Activated T-helper 1 cell treated with anti-CD3 and anti-CD28 coated beads, Interleukin-2, amount 50 U/mL, for 16 hours (primary cell): ENCODE measurements around the gene SNRPA1.

ENCODE experiments used
- DNase-seq, 2 donors: peaks; one replicate each; pipeline ENCODE4 v3.0.0-alpha.2; 2020; ENCODE audit warnings: low read depth in 1 of 2, low spot score in 1 of 2

Gene SNRPA1

DNA sequence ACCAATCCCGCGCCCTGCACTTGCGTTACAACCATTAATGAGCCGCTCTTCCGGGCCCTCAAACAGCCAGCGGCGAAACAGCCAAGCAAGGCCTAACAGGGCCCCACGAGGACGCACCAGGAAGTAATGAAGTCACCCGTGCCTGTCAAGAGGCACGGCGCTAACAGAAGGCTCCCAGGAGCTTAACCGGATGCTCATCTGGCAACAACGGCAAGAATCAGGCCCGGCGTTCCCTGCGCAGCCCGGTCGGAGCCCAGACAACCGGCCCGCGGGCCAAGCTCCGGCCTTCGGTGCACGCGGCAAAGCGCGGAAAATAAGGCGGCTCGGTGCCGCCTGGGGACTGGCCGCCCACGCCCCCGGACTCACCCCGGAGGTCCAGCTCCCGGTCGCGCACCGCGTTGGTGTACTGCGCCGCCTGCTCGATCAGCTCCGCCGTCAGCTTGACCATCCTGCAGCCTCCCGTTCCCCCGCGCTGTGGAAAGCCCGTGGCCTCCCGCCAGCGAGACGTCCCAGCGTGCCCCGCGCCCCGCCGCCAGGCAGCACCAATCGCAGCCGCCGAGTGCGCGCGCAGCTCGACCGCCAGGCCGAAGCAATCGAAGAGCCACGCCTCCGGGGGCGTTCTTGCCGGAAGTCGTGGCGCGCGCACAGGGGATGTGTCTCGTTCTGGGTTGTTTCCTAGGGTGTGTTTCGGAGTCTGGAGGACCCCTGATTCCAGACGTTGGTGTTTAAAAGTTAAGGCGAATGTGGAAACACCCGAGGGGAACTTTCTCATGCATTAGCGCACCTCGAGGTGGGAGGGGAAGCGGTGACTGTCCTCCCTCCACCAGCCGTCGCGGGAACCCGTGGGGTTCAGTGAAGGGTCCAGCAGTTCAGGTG is at the start of gene SNRPA1:
TSS of gene SNRPA1 (minus strand) at position 518 of the 876 bp plus-strand sequence. CDS start at position 448, 70 bp downstream.
- peak; percentile 94 to 96 for DNase-seq

DNA sequence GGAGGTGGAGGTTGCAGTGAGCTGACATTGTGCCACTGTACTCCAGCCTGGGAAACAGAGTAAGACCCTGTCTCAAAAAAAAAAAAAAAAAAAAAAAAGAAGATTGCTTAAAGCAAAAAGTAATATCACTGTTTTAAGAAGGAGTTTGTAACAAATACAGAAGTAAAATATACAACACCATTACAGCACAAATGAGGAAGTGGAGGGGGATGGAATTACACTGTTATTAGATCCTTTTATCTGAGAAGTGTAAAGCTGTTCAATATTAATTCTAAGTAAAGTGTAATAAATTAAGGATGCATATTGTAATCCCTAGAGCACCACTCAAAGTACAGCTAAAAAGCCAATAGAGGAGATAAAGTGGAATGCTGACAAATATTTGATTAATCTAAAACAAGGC is 47.0 kb upstream of the SNRPA1 start:
- no peak for DNase-seq

DNA sequence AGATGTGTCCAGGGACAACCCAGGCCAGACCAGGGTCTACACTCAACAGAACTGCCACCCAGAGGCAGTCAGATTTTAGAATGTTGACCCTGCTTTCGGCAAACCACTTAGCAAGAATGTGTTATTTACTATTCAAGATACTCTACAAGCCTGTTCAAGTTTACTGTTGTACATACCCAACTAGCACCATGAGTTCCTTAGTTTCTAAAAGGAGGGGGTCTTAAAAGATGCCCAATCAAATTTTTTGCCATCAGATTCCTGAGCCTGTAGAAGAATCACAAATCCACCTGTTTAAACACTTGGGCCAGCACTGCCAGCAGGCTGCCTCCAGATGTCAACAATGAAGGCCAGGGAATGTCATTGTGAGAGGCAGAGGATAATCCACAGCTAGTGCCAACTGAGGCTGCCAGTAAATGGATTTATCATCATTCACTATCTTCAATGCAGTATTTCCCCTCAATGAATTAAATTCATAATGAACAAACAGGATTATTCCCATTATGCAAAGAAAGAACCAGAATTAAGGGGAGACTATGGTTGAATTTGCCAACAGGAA is 43.5 kb upstream of the SNRPA1 start:
- no peak for DNase-seq

DNA sequence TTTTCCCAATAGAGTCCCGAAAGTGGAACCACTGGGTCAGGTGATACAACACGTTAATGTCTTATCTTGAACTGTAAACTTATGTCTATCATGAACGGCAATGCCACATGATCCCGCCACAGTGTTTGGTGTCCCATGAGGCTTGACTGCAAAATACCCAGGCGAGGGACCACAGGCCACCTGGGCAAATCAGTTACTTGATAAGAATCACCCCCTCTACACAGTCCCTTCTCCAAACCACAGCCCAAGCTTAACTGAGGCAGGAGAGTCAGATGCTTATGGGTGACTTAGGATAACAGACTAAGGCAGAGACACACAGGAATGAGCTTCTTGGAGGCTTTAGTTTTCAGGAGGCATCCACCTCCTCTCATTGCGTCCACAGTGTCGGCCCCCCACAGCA is 42.9 kb upstream of the SNRPA1 start:
- no peak for DNase-seq

DNA sequence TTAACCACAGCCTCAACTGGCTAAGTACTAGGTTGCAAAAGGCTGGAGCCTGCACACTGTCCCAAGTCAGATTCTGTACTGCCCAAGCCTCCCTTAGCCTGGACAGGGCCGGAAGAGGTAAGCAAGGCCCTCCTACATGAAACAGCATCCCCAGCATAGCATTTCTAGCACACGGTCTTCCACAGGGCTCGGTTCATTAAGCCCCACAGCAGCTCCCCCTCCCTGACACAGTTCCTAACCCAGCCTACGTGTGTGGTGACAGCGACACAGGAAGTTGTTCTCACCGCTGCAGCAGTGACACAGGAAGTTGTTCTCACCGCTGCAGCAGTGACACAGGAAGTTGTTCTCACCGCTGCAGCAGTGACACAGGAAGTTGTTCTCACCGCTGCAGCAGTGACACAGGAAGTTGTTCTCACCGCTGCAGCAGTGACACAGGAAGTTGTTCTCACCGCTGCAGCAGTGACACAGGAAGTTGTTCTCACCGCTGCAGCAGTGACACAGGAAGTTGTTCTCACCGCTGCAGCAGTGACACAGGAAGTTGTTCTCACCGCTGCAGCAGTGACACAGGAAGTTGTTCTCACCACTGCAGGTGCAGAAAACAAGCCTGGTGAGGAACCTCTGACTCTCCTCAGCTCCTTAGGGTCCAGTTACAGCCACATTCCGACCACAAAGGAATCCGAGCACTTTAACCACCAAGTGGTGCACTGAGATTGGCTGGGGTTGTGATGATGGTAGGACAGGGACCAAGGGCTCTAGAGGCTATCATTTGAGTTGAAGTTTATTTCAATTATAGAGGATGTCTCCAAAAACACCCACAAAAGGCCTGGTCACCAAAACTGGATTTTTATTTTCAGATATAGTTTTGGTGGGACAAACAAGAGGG is 39.1 kb upstream of the SNRPA1 start:
- DNase-seq: peak in 1 of 2 donors; percentile 40

DNA sequence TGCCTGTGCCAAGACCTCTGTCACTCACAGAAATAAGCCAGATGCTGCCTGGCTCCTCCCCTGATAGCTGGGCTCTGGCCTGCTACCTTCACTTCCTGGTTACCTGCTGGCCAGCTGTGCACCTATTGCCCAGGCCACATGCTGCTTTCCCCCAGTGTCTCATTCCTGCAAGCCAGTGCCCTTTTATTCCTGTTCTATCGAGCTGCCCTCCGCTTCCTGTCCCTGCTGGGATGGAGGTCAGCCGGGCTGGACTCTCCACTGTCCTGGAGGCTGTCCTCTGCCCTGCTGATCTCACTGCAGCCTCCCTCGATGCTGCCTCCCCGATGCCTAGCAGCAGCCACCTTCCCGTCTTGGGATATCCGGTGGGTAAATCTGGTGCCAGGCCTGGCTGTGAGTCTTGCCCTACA is 37.0 kb upstream of the SNRPA1 start:
- no peak for DNase-seq

DNA sequence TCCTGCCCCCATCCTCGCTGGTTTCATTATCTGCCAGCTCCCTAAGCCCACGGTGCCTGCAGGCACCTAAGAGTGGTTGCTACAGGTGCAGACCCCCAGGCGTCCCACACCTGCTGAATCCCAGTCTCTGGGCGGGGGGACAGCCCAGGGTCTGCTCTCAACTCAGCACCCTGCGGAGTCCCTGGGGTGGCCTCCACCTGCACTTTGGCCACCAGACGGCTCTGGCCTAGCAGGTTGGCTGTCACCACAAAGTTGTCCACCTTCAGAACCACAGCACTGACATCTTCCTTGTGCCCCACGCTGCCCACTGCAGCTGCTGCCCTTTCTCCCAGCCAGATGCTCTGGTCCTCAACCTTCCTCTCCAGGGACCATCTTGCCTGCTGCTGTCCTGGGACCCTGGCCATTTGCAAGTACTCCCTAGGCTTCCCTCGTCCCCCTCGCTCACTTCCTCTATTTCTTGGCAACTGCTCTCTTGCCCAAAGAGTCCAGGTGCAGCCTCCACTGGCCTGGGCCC is 34.9 kb upstream of the SNRPA1 start:
- no peak for DNase-seq

DNA sequence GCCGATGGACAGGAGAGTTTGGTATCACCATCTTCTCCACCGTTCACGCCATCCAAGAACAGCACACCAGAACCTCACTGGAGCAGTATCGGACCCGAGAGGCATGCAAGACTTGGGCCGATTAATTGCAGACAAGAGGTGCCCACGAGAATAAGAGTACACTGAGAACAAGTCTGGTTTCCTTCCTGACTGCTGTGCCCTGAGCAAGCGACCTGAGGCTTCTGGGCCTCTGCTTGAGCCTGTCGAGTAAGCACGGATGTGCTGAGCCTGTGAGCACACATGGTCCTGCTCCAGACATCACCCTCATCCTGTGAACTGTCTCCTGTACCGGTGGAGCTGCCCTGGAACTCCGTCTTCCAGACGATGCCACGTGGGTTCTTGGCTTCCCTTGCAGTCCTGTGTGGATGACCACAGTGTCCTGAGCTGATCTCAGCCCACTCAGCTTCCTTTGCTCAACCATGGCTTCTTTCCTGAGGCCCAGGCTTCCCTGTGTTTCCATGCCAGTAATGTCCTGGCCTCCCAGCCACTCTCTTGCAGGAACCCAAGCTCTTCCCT is 34.3 kb upstream of the SNRPA1 start:
- DNase-seq: no peak

DNA sequence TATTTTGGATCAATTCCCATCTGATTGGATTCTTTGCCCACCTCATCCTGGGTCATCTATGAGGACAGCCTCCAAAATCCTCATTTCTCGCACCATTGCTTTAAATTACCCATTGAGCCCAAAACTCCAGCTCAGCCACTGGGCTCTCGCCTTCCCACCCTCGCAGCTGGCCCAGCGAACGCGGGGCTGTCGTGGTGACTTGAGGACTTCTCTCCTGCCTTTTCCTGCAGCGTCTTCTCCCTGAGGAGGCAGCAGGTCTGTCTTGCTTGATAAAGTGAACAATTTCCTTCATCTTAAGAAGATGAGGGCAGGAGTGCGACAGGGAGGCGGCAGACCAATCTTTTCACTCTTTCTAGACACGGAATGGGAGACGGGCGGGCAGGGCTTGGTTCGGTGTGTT is 33.0 kb upstream of the SNRPA1 start:
- no peak for DNase-seq

DNA sequence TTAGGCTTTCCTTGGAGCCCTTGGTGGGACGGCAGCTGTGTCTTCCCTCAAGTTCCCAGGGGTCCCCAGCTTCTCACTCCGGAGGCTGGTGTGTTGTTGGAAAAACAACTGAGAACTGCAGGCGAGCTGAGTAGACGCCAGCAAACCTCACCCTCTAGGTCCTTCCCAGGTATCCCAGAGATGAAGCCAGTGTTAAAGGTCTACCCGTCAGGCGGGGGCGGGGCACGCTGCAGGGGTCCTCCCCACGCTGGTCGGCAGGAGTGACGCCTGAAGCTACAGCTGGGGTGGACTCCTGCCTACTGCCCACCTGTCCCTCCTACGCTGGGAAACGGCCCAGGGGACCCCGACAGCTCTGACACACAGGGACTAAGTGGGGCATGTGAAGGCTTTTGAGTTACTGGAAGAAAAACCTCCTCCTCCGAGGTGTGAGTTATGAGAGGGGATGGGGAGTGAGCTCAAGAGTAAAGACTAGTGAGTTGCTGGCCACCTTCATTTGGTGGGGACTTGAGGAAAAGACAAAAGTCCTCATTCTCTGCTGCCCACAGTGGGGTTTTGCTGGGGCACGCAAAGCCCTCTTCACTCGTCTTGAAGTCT is 32.2 kb upstream of the SNRPA1 start:
- no peak for DNase-seq

DNA sequence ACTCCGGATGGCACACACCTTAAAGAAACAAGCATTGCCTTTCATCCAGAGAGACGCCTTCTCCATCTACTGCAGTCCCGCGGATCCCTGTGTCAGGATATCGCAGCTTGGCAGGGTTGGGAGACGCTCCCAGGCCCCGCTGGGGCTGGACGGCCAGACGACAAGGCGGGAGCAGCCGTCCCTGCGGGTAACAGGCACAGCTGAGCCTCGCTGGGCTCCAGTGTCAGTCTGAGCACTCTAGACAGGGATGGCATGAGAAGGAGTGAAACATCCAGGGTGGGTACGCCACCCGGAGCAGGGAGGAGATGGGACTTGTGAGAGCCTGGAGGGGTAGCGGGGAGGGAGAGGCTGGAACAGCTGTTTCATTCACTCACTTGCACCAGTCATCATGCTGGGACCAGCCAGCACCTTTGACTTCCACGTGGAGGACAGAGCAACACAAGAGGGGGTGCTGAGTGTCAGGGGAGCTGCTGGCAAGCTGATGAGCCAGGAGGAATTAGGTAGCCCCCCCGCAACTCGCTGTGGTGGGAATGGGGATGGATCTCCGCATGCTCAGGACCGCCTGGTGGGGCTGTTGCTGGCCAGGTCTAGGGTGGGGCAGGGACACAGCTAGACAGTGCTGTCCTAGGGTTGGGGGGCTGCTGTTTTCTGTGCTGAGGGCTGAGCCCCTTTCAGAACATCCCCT is 31.6 kb upstream of the SNRPA1 start:
- DNase-seq: no peak

DNA sequence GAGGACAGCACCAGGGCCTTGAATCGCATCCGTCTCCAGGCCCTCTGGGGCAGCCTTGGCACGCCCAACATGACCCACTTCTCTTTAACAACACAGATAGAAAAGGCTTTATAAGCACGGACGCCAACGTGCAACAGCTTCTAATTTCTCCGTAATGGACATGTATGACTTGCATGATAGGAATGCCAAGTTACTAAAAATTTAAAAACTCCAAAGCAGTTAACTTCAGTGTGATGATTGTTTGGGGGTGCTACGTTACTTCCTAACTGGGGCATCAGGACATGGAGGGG is 30.9 kb upstream of the SNRPA1 start:
- DNase-seq: no peak

DNA sequence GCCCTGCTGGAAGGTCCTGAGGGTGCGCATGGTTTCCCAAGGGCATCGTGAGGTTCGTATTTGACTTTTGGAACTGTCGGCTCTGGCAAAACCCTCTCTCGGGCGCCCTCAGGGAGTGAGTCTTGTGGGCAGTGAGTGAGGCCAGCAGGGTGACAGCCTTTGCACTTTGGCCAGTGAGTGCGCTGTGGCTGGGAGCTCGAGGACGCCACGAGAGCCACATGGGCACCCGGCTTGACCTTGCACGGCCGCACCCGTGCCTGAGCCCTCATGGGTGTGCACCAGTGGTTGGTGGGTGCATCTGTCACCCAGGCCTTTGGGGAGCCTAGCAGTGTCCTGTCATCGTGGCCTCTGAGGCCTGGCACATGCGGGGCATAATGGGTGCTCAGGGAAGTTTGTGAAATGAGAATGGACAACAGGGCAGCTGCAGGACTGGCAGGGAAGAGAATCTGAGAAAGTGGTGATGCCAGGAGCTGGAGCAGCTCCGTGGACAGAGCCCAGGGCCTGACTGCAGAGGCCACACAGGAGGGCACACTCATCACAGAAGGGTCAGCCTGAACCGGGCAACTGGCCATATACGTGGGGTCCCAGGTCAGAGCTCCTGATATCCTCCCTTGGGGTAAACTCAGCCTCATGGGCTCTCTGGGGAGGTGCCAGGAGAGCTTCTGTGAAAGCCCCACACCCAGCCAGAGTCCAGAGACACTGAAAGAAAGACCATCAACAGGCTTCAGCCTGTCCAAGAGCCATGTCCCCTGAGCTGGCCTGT is 30.4 kb upstream of the SNRPA1 start:
- no peak for DNase-seq

DNA sequence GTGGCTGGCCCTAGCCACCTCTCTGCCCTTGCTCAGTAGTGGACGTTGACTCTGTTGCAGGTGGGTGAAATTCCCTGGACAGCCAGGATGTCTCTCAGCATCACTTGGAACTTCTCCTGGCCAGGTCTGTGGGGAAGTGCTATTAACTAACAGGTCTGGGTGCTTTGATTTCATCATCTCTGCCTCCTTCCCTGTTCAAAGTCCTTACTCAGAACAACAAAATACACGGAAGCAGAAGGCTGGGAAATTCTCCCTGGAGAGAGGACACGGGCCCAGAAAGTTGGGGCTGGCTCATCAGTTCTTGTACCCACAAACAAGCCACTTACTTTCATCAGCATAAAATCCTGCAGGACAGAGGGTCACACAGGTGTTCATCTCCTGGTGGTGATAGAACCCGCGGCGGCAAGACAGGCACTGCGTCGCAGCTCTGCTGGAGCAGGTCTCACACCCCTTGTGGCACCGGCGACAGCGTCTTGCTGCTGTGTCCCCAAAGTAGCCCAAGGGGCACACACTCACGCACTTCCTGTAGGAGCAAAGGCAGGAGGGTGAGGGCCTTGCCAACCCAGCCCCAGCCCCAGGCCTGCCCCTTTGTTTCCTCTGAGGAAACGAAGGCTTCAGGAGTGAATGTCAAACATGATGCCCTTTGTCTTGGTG is 29.6 kb upstream of the SNRPA1 start:
- no peak for DNase-seq

DNA sequence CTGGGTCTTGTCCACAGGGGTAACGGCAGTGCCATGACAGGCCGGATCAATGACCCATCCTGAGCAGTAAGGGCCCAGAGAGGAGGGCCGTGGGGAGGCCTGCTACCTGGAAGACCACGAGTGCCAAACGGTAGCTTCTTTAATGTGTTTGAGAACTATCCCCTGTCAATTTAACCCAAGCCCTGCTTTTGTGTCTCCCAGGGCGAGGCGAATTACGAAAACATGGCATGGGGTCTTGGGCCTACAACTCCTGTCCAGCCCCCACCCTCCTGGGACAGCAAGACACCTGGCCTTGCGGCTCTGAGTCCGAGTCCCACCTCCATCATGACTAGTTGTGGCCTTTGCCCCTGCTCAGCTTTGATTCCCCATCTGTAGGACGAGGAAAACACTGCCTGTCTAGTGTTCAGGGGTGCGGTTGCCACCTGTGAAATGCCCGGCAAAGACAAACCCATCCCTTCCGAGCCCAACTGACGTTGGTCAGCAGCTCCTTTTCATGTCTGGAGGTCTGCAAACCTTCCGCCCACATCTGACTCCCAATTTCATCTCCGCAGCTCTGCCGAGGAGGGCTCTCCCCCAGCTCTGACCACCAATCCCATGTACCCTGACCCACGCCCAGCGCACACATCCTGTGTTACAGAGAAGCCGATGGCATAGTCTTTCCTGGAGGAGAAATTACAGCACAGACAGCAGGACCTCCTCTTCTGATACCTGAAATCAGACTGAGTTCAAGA is 28.9 kb upstream of the SNRPA1 start:
- no peak for DNase-seq

DNA sequence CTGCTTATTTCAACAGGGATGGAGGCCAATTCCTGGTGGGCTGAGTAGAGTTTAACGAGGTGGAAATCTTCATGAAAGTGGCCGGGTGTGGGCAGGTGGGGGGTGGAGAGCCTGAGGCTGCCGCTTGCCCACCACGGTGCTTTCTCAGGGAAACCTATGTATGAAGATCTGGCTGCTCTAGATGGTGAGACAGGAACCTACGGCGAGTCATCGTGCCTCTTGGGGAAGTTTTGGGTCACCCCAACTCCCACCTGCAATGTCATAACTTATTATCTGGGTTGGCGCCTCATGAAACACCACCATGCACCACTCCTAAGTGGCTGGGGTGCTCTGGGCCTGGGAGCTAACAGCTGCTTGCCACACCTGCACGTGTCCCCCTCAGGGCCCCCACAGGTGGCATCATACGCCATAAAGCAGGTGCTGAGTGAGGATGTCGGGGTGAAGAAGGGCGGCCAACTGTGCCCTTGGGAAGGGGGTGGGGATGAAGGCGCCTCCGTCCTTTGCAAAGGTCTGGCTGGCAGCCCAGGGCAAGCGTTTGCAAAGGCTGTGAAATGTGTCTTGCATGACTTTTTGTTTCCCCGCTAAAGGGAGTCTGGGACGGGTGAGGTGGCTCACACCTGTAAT is 27.9 kb upstream of the SNRPA1 start:
- no peak for DNase-seq

DNA sequence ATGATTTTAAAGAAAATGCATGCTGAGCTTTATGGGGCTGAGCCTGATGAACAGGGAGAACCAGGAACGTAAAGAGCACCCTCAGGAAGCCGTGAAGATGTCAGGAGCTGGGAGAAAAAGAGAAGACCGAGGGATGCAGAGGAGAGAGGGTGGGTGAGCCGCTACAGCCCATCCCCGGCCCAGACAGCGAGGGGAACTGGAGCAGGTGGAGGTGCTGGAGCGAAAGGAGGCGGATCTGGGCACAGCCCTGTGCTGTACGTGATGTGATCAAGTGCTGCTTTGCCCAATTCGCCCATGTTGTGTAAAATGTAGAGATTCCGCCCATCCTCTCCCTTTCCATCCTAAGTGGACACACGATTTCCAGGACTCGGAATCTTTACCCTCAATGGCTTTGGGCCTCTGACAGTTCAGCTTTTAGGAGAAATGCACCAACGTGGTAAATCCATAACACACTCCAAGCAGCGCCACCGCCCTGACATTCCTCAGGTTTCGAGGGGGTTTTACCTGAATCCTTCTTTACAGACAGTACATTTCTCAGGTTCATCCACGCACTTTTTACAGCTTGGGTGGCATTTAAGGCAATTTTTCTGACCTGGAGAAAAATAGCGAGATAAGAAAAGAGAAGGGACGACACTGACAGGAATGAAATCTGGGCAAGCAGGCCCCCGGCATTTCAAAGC is 27.1 kb upstream of the SNRPA1 start:
- DNase-seq: no peak
